Heart right ventricle (tissue), 16 donors: ENCODE results near the gene MEN1. TPM values are rescaled to one million over a fixed set of nuclear protein-coding genes. Genes with fewer than 3 reads are reported as not detected.

Experiments used
- ATAC-seq, 8 donors: fragments of 200-7000 bp; cut with Tn5 transposase; one replicate each; pipeline ENCODE4 v1.9.1; 2020; ENCODE audit warnings: mild to moderate bottlenecking in 8 of 8, moderate library complexity in 8 of 8, moderate number of reproducible peaks in 1 of 8
- DNase-seq, 2 donors: peaks; one replicate each; pipeline ENCODE4 v3.0.0-alpha.2; 2020
- H3K27ac ChIP-seq, 10 donors: fragments of 200-600 bp; sonication (generic) in 2 of 10; one replicate each; pipeline versions ENCODE4 v1.5.0 to v1.8.0; 2020 to 2022; ENCODE audit warnings: mild to moderate bottlenecking in 3 of 10
- H3K27me3 ChIP-seq, 7 donors: fragments of 200-600 bp; one replicate each; pipeline ENCODE4 v1.8.0; 2021 to 2022; ENCODE audit warnings: mild to moderate bottlenecking in 2 of 7
- H3K36me3 ChIP-seq, 9 donors: fragments of 200-600 bp; sonication (generic) in 1 of 9; one replicate each; pipeline versions ENCODE4 v1.5.0 to v1.8.0; 2020 to 2022; ENCODE audit warnings: mild to moderate bottlenecking in 2 of 9
- H3K4me1 ChIP-seq, 9 donors: fragments of 200-600 bp; sonication (generic) in 1 of 9; one replicate each; pipeline versions ENCODE4 v1.5.0 to v1.8.0; 2020 to 2022; ENCODE audit warnings: mild to moderate bottlenecking in 4 of 9
- H3K4me3 ChIP-seq, 10 donors: fragments of 200-600 bp; sonication (generic) in 2 of 10; one replicate each; pipeline versions ENCODE4 v1.5.0 to v1.8.0; 2020 to 2022; ENCODE audit warnings: mild to moderate bottlenecking in 7 of 10, moderate library complexity in 2 of 10
- H3K9me3 ChIP-seq, 11 donors: fragments of 200-600 bp in 10 of 11; sonication (generic) in 2 of 11; one replicate each; pipeline versions ENCODE4 v1.5.0 to v1.8.0; 2013 to 2022; ENCODE audit warnings: mild to moderate bottlenecking in 2 of 11, control low read depth in 1 of 11, moderate library complexity in 1 of 11
- CTCF ChIP-seq, 9 donors: fragments of 200-600 bp; sonication (generic) in 2 of 9; IDR thresholded peaks; one replicate each; pipeline versions ENCODE4 v1.5.0 to v1.8.0; 2021 to 2022; ENCODE audit warnings: antibody characterized with exemption in 9 of 9, mild to moderate bottlenecking in 5 of 9, moderate library complexity in 1 of 9
- WGBS, 2 donors: extraction: QIAGEN DNeasy Blood & Tissue Kit; methylation state at CpG; one replicate each; pipeline ENCODE4 v1.1.7; 2013; ENCODE audit warnings: inconsistent platforms in 1 of 2; 5-methylcytosine and 5-hydroxymethylcytosine counted together
- intact Hi-C, 10 donors: fragments of 100-400 bp; cut with DNase I; formaldehyde crosslinking; loops; one replicate each; pipeline versions ENCODE4 v1.11.1 to v1.14.2; 2022
- polyA plus RNA-seq, 2 donors: library from polyadenylated mRNA; stranded (reverse); fragments of 200-250 nt; gene quantifications; one replicate each; pipeline ENCODE4 v1.2.3, GENCODE V29; 2013
- total RNA-seq, 10 donors: library from RNA; stranded (reverse); fragmentation: NEBNext Ultra II Directional in 3 of 10; extraction: Animal tissue kit (Norgen Biotek cat#: 25700) in 3 of 10; gene quantifications; one replicate each; pipeline versions ENCODE4 v1.2.1 to v1.2.4, GENCODE V29; 2021 to 2023
- donor health status: Arrhythmogenic right ventricular cardiomyopathy.
- donor health status: ischemic (EF 13 %, LVEDD 7.1; RV severe dilation, severe dysfunction).
- donor health status: healthy with polysubstance abuse.
- donor health status: DM: no; HTN: yes; CAD: no.
- donor health status: DM: no; HTN: no; CAD: no.
- donor health status: ischemic (EF 25% LVEDD 6.9; RV normal size, moderate dysfunction).
- donor health status: ischemic (EF 25% LVEDD 5.7; RV mildly dilated, moderate dysfunction).
- donor health status: healthy.
- donor health status: DM: yes; HTN: yes; CAD: no.
- donor health status: Ischemic cardiomyopathy.
- donor health status: ischemic (EF 35%, LVEDD 5.7; RV mildly dilated, moderate dysfunction).
- donor health status: nonischemic (EF 11% LVEDD 7.7; RV severe dilation, severe dysfunction).
- donor health status: DM: yes; HTN: yes; CAD: no.
- donor health status: PGD.
- donor health status: ischemic (EF 29% LVEDD 5.4; RV normal size, mild dysfunction).
- donor health status: nonischemic (EF 23%, LVEDD 6.1; RV moderate dilation, normal function).

MEN1 gene
- total and polyA plus RNA-seq, 12 donors = 5.8 to 12.5 (median 8.7) TPM

GRCh38 chr11:64762674-64763525 is 47.5 kb downstream of the MEN1 start:
- no peaks in the 10 kb centered on the region for H3K9me3 ChIP-seq
- H3K27me3 ChIP-seq = no peaks in the 10 kb centered on the region
- no peak for TF ChIP-seq CTCF (IDR thresholded peaks at IDR 0.05)
- intact Hi-C loops = no loop called here
- H3K27ac ChIP-seq = peak overlapping the region; percentile 24 to 87 (median 78)
- ATAC-seq (peak in 4 of 8 donors; percentile 7 to 12 (median 10)), DNase-seq (no peak)
- H3K36me3 ChIP-seq = peaks cover 5 to 64% (median 43%) of the 10 kb centered on the region in 9 donors
- 47 to 48% methylated on average over 13 of the region's 13 CpGs for WGBS, 2 donors
- H3K4me1 ChIP-seq = peaks cover 37 to 84% (median 76%) of the 10 kb centered on the region in 9 donors
- no peak overlapping the region for H3K4me3 ChIP-seq

- Histone ChIP-seq H3K4me1 (peaks cover 33 to 77% (median 70%) of the 10 kb centered on the region in 9 donors), H3K9me3 (no peaks in the 10 kb centered on the region), H3K27ac (peak overlapping the region in 8 of 10 donors; percentile 65 to 87 (median 79)), H3K36me3 (peaks cover 4 to 58% (median 36%) of the 10 kb centered on the region in 9 donors), H3K27me3 (no peaks in the 10 kb centered on the region), H3K4me3 (no peak overlapping the region)
- TF ChIP-seq CTCF (IDR thresholded peaks at IDR 0.05) = no peak
- 62 to 66% methylated on average over 5 of the region's 5 CpGs for WGBS, 2 donors
- intact Hi-C loops = no loop called here
- DNase-seq (no peak), ATAC-seq (no peak)
Observed at GRCh38 chr11:64762277-64762673, 48.1 kb downstream of the MEN1 start.

- DNase-seq (no peak), ATAC-seq (no peak)
- no peak for TF ChIP-seq CTCF (IDR thresholded peaks at IDR 0.05)
- no peak overlapping the region for H3K4me3 ChIP-seq
- no peaks in the 10 kb centered on the region for H3K27me3 ChIP-seq
- WGBS, 2 donors = 65 to 73% methylated on average over 7 of the region's 7 CpGs
- peaks cover 0 to 44% (median 23%) of the 10 kb centered on the region in 9 donors for H3K36me3 ChIP-seq
- peak overlapping the region in 9 of 10 donors; percentile 69 to 87 (median 82) for H3K27ac ChIP-seq
- intact Hi-C loops = no loop called here
- H3K9me3 ChIP-seq = no peaks in the 10 kb centered on the region
- H3K4me1 ChIP-seq = peaks cover 33 to 78% (median 68%) of the 10 kb centered on the region in 9 donors
Observed at GRCh38 chr11:64760759-64761420, 49.5 kb downstream of the MEN1 start.
